Thyroid gland (tissue), 4 donors: ENCODE results near the gene CCN5. TPM values are rescaled to one million over a fixed set of nuclear protein-coding genes. Genes with fewer than 3 reads are reported as not detected.

Source experiments
- DNase-seq, 2 donors: peaks; one replicate each; pipeline ENCODE4 v3.0.0-alpha.2; 2019
- H3K27ac ChIP-seq, 3 donors: fragments of 200-600 bp; sonication (generic); 1 replicate in 2 of 3; 2 replicates in 1 of 3; pipeline ENCODE4 v1.5.1; 2016 to 2019; ENCODE audit warnings: mild to moderate bottlenecking in 1 of 3, moderate library complexity in 1 of 3
- H3K27me3 ChIP-seq: fragments of 200-600 bp; sonication (generic); one replicate; pipeline ENCODE4 v1.5.1; 2019
- H3K36me3 ChIP-seq, 2 donors: fragments of 200-600 bp; sonication (generic); one replicate each; pipeline ENCODE4 v1.5.1; 2016 to 2019
- H3K4me1 ChIP-seq, 2 donors: fragments of 200-600 bp; sonication (generic); one replicate each; pipeline ENCODE4 v1.5.1; 2017 to 2019
- H3K4me3 ChIP-seq, 3 donors: fragments of 200-600 bp; sonication (generic); replicated peaks in 1 of 3; 1 replicate in 2 of 3; 2 replicates in 1 of 3; pipeline ENCODE4 v1.5.1; 2016; ENCODE audit warnings: mild to moderate bottlenecking in 1 of 3
- H3K9me3 ChIP-seq: fragments of 200-600 bp; sonication (generic); one replicate; pipeline ENCODE4 v1.5.1; 2017
- CTCF ChIP-seq, 6 experiments: fragments of 200-600 bp in 3 of 6; fragments of 450-650 bp in 3 of 6; sonication (generic) in 3 of 6; IDR thresholded peaks; one replicate each; pipeline ENCODE4 v1.5.1; 2016 to 2019; ENCODE audit warnings: antibody characterized with exemption in 6 of 6, mild to moderate bottlenecking in 2 of 6, inconsistent platforms in 1 of 6, moderate library complexity in 1 of 6
- POLR2A ChIP-seq, 2 donors: fragments of 450-650 bp; IDR thresholded peaks; one replicate each; pipeline ENCODE4 v1.6.1; 2017; ENCODE audit warnings: antibody characterized with exemption in 2 of 2, mild to moderate bottlenecking in 2 of 2, moderate library complexity in 1 of 2
- WGBS, 2 donors: methylation state at CpG; one replicate each; pipeline ENCODE4 v1.1.5; 2017; 5-methylcytosine and 5-hydroxymethylcytosine counted together
- intact Hi-C: fragments of 100-400 bp; cut with DNase I; formaldehyde crosslinking; loops from one replicate; pipeline ENCODE4 v1.15.1; 2023
- total RNA-seq, 4 donors: library from RNA; depleted of rRNA; stranded (reverse); fragments of >200 nt; gene quantifications; one replicate each; pipeline ENCODE4 v1.2.3, GENCODE V29; 2016

The CCN5 gene
- total RNA-seq, 4 donors from 2014 or later = 4.7 to 47.6 (median 26.6) TPM

GRCh38 chr20:44735816-44736169, 20.6 kb downstream of the CCN5 start:
- no peaks in the 10 kb centered on the region for H3K27me3 ChIP-seq
- H3K36me3 ChIP-seq = no peaks in the 10 kb centered on the region
- H3K4me3 ChIP-seq = no peak overlapping the region
- 92 to 98% methylated on average over 4 of the region's 4 CpGs for WGBS, 2 donors
- no peak overlapping the region for H3K27ac ChIP-seq
- H3K9me3 ChIP-seq = no peaks in the 10 kb centered on the region
- intact Hi-C loops = no loop called here
- no peak for DNase-seq
- TF ChIP-seq CTCF (IDR thresholded peaks at IDR 0.05) (no peak), POLR2A (IDR thresholded peaks at IDR 0.05) (no peak)
- peaks cover 6 to 11% of the 10 kb centered on the region in 2 donors for H3K4me1 ChIP-seq

GRCh38 chr20:44736170-44737021, 21.2 kb downstream of the CCN5 start:
- peaks cover 4 to 10% of the 10 kb centered on the region in 2 donors for H3K4me1 ChIP-seq

GRCh38 chr20:44737116-44737515, 21.9 kb downstream of the CCN5 start:
- intact Hi-C loops = no loop called here
- TF ChIP-seq POLR2A (IDR thresholded peaks at IDR 0.05) (no peak), CTCF (IDR thresholded peaks at IDR 0.05) (no peak)
- 96 to 99% methylated on average over 4 of the region's 4 CpGs for WGBS, 2 donors
- no peak for DNase-seq
- Histone ChIP-seq H3K4me1 (peaks cover 0 to 4% of the 10 kb centered on the region in 2 donors), H3K36me3 (no peaks in the 10 kb centered on the region), H3K27me3 (no peaks in the 10 kb centered on the region), H3K4me3 (no peak overlapping the region), H3K27ac (no peak overlapping the region), H3K9me3 (no peaks in the 10 kb centered on the region)

More at GRCh38 chr20:44736170-44737021, 21.2 kb downstream of the CCN5 start:
- intact Hi-C loops = no loop called here
- Histone ChIP-seq H3K27me3 (no peaks in the 10 kb centered on the region), H3K36me3 (no peaks in the 10 kb centered on the region), H3K9me3 (no peaks in the 10 kb centered on the region), H3K4me3 (no peak overlapping the region), H3K27ac (no peak overlapping the region)
- TF ChIP-seq CTCF (IDR thresholded peaks at IDR 0.05) (no peak), POLR2A (IDR thresholded peaks at IDR 0.05) (no peak)
- peak; percentile 36 to 39 for DNase-seq
- 48 to 54% methylated on average over 6 of the region's 6 CpGs for WGBS, 2 donors

GRCh38 chr20:44738813-44739477, 23.8 kb downstream of the CCN5 start:
- WGBS, 2 donors = 83 to 86% methylated on average over 6 to 7 of the region's 7 CpGs
- Histone ChIP-seq H3K9me3 (no peaks in the 10 kb centered on the region), H3K27me3 (no peaks in the 10 kb centered on the region), H3K27ac (no peak overlapping the region), H3K4me1 (peaks cover 0 to 12% of the 10 kb centered on the region in 2 donors), H3K36me3 (no peaks in the 10 kb centered on the region), H3K4me3 (no peak overlapping the region)
- TF ChIP-seq POLR2A (IDR thresholded peaks at IDR 0.05) = no peak
- TF ChIP-seq CTCF (IDR thresholded peaks at IDR 0.05) = no peak
- DNase-seq = peak; percentile 54 to 58
- intact Hi-C loops = no loop called here

- intact Hi-C loops = no loop called here
- Histone ChIP-seq H3K4me1 (peaks cover 0 to 12% of the 10 kb centered on the region in 2 donors), H3K4me3 (no peak overlapping the region), H3K36me3 (no peaks in the 10 kb centered on the region), H3K27me3 (no peaks in the 10 kb centered on the region), H3K9me3 (no peaks in the 10 kb centered on the region), H3K27ac (no peak overlapping the region)
- TF ChIP-seq CTCF (IDR thresholded peaks at IDR 0.05) = no peak
- no peak for TF ChIP-seq POLR2A (IDR thresholded peaks at IDR 0.05)
- DNase-seq = no peak
- 72 to 83% methylated on average over 2 of the region's 2 CpGs for WGBS, 2 donors
These were observed 24.8 kb downstream of the CCN5 start for GRCh38 chr20:44739942-44740341.
